SK-N-SH treated with all-trans-retinoic acid at 6 μM for 48 hours (cell line): ENCODE results near the gene HDAC4.

Experiments used
- ARNTL ChIP-seq: fragments of 450-650 bp; formaldehyde crosslinking; IDR thresholded peaks from 2 replicates; pipeline ENCODE4 v1.5.0; 2020; ENCODE audit warnings: low read depth, mild to moderate bottlenecking, moderate library complexity, borderline replicate concordance
- GLIS3 ChIP-seq: fragments of 250-450 bp; sonication (Bioruptor Pico); IDR thresholded peaks from 2 replicates; pipeline ENCODE4 v1.5.0; 2020; ENCODE audit warnings: mild to moderate bottlenecking, moderate library complexity
- OSR1 ChIP-seq: fragments of 250-450 bp; sonication (Bioruptor Pico); IDR thresholded peaks from 2 replicates; pipeline ENCODE4 v1.8.0; 2022; ENCODE audit warnings: moderate library complexity, mild to moderate bottlenecking, inconsistent platforms
- PATZ1 ChIP-seq: fragments of 250-450 bp; sonication (Bioruptor Pico); IDR thresholded peaks from 2 replicates; pipeline ENCODE4 v1.8.0; 2020; ENCODE audit warnings: mild to moderate bottlenecking, moderate library complexity, borderline replicate concordance
- ZNF565 ChIP-seq: fragments of 450-650 bp; formaldehyde crosslinking; conservative IDR thresholded peaks from 2 replicates; pipeline ENCODE4 v1.5.0; 2020; ENCODE audit warnings: low read depth, mild to moderate bottlenecking, moderate library complexity

- no peak for TF ChIP-seq GLIS3
- no peak for TF ChIP-seq ARNTL (CRISPR knock-in tag)
- TF ChIP-seq OSR1 = no peak
- no peak for TF ChIP-seq ZNF565 (CRISPR knock-in tag)
- no peak for TF ChIP-seq PATZ1
Observed at GRCh38 chr2:239288237-239288636, 112.6 kb downstream of the HDAC4 start.
